NCI-H345 treated with DMSO at 0.1 percent for 48 hours (cell line): ENCODE measurements around the gene USH1G.
"Not testable (repeated sequence)": the region's sequence is repeated elsewhere in the genome, so short reads cannot be mapped to it uniquely, and the experiment has no call there.

Experiments
- DNase-seq: peaks from one replicate; lab custom pipeline; 2025; ENCODE audit not compliant: unreplicated experiment; lab: John Stamatoyannopoulos, UW

Gene USH1G

GRCh38 chr17:74877592-74878548 is 45.2 kb downstream of the USH1G start:
- DNase-seq = no peak

- DNase-seq = no peak
These were observed 47.0 kb downstream of the USH1G start for GRCh38 chr17:74875977-74876593.

DNA sequence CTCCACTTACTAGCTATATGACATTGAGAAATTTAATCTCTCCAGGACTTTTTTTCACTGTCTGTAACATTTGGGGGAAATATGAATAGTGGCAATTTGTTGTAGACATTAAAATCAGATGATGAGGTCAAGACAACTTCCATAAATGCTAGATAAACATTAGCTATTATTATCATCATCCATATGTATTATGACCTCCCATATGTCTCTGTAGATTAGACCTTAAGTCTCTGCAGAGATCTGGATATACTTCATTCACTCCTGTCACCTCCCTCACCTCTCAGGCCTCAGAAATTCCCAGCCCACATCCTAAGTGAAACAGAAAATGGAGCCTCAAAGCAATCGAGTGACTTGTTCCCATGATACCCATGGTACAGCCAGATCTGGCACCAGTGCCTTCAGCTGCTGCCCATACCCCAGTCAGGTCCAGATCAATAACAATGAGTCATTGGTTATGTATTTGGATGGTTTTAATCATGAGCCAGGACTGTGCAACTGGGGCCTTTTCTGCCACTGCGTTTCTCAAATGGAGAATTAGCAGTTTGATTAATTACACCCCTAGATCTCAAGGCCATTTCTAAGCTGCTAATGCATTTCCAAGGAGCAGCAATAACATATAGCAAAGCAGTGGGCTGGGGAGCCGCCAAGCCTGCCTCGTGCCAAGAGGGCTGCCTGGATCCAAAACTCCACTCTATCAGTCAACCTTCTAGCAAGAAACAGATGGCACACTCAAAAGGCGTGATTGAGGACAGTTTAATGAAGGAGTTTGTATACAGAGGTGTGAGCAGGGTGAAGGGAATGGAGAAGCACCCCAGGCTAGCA is 47.7 kb downstream of the USH1G start:
- DNase-seq = no peak

- no peak for DNase-seq
These were observed 48.4 kb downstream of the USH1G start for GRCh38 chr17:74874615-74875037.

DNA sequence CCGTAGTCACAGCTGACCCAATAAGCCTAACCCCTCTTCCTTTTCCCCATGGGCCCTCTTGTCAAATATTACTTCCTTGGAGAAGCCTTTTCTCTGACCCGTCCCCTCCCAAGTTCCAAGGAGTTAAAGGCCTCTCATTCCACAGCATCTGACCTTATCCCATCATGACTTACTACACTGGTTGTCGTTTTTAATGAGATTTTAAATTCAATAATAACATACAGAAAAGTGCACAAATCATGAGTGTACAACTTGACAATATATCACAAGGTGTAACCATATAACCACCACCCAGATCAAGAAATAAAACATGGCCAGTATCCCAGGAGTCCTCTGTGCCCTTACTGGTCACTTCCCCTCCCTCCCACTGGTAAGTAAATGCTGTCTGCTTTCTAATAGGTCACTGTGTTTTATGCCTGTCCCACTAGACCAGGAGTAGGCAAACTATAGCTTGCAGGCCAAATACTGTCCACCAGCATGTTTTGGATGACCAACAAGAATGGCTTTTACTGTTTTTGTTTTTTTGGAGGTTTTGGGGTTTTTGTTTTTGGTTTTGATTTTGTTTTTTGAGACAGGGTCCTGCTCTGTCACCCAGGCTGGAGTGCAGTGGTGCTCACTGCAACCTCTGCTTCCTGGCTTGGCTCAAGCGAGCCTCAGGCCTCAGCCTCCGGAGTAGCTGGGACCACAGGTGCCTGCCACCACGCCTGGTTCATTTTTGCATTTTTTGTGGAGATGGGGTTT is 49.0 kb downstream of the USH1G start:
- DNase-seq = no peak

GRCh38 chr17:74873037-74873873 is 49.8 kb downstream of the USH1G start:
- DNase-seq = peak; percentile 99

GRCh38 chr17:74872313-74873036 is 50.6 kb downstream of the USH1G start, which contains the start of gene FDXR:
Gene FDXR (minus strand): TSS chr17:74872994. CDS start chr17:74872944, 50 bp downstream.
- DNase-seq = no peak

DNA sequence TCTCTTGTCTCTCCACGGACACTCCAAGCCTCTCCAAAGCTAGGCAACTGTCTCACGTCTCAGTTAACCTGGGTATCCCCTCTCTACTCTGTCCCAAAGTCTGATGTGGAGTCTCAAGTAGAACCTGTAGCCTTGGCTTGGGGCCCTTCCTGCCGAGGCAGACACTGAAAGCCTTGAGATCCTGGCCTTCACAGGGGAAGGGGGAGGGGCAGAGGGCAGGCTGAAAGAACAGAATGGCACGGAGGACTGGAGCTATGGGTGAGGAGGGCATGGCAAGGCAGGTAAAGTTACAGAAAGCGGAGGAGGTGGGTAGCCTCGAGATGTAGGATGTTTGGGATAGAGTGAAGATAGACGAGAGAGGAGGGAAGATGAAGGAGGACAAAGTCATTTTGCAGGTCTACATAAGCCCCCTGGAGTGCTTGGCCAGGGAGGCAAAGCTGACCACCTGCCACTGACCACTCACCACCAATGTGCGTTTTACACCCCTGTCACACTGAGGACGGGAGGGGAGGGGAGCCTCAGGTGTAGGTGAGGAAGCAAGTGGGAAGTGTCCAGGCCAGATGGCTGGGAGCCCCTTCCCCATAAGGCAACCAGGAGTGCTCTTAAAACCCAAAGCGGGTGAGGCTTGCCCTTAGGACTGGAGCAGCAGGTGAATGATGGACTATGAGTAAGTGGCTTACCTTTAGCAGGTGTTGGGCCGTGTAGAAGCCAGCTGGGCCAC is 51.5 kb downstream of the USH1G start:
- DNase-seq = no peak

GRCh38 chr17:74870512-74870911 is 52.5 kb downstream of the USH1G start:
- DNase-seq = no peak

- DNase-seq = not testable (repeated sequence)
These were observed 53.0 kb downstream of the USH1G start for GRCh38 chr17:74870028-74870427.

DNA sequence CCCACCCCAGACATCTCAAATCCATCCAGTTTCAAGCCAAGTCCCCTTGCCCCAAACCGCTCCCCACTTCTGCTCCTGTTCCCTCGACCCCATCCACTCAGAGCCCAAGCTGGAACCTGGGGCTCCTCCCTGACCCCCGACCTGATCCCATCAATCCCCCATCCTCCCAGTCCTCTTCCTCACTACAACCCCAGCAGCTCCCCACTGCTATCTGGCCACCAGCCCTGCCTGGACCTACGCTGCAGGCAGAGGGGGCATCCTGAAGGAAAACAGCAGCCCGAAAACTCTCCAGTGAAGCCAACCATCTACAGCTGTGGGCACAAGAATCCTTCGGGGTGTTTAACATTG is 54.2 kb downstream of the USH1G start:
- no peak for DNase-seq

- DNase-seq = no peak
These were observed 54.7 kb downstream of the USH1G start for GRCh38 chr17:74868251-74868907.

- DNase-seq = no peak
These were observed 56.7 kb downstream of the USH1G start for GRCh38 chr17:74866198-74866835.
